ENCODE data around the gene FUT6.
"Not testable (repeated sequence)": the region's sequence is repeated elsewhere in the genome, so short reads cannot be mapped to it uniquely, and the experiment has no call there.

Gene FUT6, protein sequence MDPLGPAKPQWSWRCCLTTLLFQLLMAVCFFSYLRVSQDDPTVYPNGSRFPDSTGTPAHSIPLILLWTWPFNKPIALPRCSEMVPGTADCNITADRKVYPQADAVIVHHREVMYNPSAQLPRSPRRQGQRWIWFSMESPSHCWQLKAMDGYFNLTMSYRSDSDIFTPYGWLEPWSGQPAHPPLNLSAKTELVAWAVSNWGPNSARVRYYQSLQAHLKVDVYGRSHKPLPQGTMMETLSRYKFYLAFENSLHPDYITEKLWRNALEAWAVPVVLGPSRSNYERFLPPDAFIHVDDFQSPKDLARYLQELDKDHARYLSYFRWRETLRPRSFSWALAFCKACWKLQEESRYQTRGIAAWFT

DNA sequence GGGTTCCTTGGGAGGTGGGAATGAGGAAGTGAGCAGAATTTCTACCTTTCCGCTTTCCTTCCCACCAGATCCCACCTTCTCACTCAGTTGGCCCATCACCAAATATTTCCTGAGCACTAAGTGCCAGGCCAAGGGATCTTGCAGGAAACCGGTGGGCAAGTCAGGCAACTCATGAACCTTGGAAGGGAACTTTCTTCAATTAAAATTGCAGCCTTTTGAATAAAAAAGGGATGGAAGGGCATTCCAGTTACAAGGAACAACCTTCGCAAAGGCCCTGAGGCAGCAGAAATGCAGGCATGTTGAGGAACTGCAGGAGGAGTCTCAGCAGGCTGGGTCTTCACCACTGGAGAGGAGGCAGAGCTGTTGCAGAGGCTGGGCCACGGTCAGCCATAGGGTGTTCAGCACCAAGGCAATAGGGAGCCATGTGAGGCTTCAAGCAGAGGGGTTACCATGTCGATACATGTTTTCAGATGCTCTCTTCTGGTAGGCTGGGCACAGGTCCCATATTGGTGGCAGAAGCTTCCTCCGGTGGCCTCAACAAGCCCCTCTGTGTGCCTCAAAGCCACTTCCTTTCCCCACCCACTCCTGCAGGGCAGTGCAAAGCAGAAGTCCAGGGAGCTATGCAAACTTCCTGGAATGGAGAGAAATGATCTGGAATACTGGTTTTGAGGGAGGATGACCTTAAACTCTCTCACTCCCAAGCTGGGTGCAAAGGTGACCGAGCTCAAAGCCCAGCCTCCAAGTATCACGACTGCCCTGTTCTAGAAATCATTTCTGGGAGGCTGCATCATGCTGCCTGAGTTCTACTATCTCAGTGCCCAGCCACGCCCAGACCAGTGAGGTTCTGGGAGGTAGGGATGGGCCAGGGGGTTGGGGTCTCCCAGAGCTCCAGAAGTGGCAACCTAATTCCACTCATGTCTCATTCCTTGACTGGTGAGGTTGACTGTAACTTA, at the start of gene FUT6:
FUT6 (minus strand) TSS at position 638 of the 953 bp plus-strand sequence. CDS start 7,135 bp downstream, outside the sequence.
- no peak for DNase-seq

DNA sequence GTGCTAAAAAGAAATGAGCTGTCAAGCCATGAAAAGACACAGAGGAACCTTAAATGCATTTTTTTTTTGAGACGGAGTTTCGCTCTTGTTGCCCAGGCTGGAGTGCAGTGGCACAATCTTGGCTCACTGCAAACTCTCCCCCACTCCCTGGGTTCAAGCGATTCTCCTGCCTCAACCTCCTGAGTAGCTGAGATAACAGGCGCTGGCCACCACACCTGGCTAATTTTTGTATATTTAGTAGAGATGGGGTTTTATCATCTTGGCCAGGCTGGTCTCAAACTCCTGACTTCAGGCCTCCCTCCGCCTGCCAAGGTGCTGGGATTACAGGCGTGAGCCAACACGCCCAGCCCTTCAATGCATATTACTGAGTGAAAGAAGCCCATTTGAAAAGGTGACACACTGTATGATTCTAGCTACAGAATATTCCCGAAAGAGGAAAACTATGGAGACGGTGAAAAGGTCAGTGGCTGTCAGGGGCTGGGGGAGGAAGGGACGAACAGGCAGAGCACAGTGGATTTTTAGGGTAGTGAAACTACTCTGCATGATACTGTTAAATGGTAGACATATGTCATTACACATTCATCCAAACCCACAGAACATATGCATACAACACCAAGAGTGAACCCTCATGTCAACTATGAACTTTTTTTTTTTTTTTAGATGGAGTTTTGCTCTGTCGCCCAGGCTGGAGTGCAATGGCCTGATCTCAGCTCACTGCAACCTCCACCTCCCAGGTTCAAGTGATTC, 44.7 kb upstream of the FUT6 start:
- DNase-seq: not testable (repeated sequence)

DNA sequence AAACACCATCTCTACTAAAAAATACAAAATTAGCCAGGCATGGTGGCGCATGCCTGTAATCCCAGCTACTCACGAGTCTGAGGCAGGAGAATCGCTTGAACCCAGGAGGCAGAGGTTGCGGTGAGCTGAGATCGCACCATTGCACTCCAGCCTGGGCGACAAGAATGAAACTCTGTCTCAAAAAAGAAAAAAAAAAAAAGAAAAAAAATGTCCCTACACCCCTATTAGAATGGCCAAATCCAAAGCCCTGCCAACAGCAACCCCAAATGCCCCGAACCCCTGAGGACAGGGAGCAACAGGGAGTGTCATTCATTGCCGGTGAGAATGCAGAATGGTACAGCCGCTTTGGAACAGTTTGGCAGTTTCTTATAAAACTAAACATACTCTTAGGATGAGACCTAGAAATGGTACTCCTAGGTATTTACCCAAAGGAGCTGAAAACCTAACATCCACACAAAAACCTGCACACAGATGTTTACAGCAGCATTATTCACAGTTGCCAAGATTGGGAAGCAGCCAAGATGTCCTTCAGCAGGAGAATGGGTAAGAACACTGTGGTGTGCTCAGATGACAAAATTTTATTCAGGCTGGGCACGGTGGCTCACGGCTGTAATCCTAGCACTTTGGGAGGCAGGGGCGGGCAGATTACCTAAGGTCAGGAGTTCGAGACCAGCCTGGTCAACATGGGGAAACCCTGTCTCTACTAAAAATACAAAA, 43.8 kb upstream of the FUT6 start:
- not testable (repeated sequence) for DNase-seq

DNA sequence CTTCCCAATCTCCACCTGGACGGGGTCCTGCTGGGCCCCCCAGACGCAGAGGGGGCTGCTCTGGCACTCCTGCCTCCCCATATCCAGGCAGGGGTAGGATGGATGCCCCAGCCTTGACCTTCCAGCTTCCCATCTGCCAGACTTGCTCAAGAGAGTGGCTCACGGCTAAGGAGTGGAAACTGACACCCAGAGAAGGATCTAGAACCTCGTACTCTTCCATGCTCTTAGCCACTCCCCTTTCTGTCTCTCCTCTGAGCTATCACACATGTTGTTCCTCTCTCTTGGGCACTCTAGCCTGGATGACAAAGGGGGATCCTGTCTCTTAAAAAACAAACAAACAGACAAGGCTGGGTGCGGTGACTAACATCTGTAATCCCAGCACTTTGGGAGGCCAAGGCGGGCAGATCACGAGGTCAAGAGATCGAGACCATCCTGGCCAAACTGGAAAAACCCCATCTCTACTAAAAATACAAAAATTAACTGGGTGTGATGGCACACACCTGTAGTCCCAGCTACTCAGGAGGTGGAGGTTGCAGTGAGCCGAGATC, 43.0 kb upstream of the FUT6 start:
- DNase-seq: no peak

DNA sequence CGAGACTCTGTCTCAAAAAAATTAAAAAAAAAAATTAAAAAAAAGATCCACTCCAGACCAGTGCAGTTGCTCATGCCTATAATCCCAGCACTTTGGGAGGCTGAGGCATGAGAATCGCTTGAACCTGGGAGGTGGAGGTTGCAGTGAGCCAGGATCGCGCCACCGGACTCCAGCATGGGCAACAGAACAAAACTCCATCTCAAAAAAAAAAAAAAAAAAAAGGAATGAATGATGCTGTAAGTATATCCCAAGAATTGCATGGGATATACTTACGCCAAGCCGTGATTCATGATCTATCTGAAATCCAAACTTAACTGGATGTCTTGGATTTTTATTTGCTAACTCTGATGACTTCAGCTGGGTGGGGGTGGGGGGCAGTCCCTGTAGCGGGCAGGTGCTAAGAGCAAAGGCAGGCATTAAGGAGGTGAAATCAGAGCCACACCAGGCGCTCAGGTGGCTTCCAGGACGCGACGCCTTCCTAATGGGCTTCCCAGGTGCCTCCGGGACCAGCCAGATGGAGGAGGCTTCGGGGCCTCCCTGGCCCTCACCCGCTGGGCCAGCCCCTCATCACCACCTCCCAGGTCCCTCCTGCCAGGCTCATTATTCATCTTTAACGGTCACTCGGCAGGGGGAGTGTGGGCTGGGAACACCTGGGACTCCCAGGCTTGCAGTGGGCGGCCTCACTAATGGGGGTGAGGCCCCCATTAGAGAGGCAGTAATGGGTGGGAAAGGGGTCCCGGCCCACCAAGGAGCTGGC, 42.2 kb upstream of the FUT6 start:
- DNase-seq: no peak

DNA sequence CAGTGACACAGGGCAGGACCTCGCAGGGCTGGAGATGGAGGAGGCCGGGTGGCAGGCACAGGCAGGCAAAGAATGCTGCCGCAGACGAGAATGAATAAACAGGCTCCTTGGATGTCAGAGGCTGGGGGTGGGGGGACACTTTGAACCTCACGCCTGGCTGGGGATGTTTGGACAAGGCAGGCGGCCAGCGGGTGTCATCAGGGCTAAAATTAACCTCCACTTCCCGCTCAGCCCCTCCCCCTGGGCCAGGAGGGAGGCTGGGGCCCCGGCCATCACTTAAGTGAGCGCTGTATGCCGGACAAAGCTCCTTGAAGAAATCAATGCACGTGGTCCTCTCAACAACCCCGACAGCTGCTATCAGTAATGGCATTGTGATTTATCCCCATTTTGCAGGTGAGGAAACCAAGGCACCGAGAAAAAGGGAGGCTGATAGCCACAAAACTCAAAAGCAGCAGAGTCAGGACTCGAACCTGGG, 41.1 kb upstream of the FUT6 start:
- no peak for DNase-seq

DNA sequence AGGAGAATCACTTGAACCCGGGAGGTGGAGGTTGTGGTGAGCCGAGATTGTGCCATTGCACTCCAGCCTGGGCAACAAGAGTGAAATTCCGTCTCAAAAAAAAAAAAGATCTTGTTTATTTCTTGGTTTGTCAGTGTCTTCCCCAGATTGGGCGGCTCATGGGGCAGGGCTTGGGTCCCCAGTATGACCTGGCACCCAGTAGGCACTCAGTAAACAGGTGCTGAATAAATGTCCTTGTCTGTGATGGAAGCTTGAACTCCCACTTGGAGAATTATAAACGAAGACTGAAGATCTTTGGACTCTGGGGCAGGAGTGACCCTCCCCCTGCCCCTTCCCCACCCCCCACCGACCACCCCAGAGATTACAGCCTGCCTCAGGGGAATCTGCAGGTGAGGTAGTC, 40.7 kb upstream of the FUT6 start:
- no peak for DNase-seq

DNA sequence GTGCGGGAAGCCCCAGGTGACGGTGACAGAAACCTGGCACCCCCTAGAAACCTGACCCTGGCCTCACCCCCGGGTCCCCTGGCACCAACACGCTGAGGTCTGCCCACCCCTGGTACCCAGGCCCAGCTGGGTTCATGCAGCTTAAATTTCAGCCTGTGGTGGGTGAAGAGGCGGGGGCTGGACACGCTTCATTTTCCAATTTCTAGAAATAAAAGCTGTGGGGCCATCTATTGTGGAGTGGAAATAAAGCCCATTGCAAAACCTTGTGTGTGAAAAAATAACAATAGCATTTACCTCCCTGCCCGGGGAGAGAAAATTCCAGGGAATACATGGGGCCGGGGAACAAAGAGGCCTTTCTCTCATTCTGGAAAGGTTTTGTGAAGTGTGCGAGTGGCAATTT, 38.4 kb upstream of the FUT6 start:
- no peak for DNase-seq

- no peak for DNase-seq
Observed at GRCh38 chr19:5877427-5877826, 37.9 kb upstream of the FUT6 start.

DNA sequence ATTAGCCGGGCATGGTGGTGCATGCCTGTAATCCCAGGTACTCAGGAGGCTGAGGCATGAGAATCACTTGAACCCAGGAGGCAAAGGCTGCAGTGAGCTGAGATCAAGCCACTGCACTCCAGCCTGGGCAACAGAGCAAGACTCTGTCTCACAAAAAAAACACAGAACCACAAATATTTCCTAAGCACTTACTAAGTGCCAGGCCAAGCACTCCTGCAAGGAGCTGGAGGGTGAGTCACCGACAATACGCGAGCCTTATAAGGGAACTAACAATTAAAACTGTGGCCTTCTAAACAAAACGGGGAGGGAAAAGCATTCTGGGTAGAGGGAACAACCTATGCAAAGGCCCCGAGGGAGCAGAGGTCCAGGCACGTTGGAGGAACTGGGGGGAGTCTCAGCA, 35.0 kb upstream of the FUT6 start:
- not testable (repeated sequence) for DNase-seq

DNA sequence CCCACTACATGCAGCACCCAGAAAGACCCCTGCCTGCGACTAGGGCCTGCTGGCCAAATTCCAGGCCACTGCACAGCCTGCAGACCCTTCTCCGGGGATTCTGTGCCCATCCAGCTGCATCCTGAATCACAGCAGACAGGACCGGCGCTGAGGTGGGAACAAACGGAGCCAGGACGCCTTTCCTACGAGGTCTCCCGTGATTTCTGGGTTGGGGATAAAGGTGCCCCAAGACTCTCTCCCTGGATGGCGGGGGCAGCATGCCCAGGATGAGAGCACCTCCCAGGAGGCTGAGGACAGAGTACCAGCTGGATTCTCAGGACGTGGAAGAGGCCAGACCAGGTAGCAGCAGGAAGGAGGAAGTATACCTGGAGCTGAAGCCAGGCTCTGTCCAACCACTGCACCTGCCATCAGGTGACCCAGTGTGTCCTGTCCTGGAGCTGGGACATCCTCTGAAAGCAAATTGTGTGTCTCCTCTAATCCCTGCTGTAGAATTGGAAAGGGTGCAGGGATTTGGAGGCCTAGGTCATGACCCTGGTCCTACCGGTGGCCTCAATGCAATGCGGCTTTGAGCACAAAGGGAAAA, 34.2 kb upstream of the FUT6 start:
- DNase-seq: no peak

- no peak for DNase-seq
Observed at GRCh38 chr19:5870986-5871394, 31.5 kb upstream of the FUT6 start.

GRCh38 chr19:5867201-5868136, 28.0 kb upstream of the FUT6 start:
- DNase-seq: no peak

DNA sequence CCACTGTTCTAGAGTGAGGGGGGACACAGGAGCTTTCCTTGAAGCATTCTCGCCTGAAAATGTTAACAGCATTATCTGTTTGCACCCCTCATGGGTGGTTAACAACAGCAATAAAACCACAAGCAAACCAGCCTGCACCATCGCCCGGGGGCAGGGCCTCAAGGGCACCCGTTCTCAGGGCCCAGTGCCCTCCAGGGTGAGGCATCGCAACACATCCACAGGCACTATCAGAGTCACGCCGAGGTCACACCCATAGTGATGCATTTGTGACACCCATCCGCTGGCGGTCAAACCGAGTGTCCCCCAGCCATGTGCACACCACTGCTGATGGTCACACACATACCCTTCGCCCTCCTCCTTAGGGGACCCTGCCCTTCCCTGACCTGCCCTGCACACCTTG, 26.3 kb upstream of the FUT6 start:
- peak; percentile 14 for DNase-seq

DNA sequence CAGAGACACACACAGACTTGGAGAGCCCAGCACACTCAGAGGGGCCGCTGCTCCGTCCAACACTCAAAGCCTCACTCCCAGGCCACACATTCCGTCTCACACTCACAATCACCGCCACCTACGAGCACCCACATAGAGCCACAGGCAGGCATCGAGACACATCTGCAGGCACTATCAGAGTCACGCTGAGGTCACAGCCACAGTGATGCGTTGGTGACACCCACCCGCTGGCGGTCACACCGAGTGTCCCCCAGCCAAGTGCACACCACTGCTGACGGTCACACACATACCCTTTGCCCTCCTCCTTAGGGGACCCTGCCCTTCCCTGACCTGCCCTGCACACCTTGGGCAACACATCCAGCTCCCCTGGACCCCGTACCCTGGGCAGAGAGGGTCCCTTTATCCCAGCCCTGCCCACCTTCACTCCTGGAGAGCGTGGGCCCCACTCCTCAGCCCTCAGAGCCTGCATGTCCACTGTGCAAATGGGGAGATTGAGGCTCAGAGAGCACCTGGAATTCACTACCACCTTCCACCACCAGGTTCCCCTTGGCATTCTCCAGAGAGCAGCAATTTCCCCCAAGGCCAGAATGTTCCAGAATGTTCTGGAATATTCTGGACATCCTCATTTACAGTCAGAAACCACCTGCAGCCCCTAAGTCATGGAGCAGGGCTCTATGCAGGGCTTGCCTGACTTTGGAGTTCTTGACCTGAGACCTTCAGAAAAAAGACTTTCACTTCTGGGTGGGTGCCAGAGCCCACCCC, 25.4 kb upstream of the FUT6 start:
- DNase-seq: no peak

- DNase-seq: no peak
Observed at GRCh38 chr19:5864013-5864720, 24.7 kb upstream of the FUT6 start.

DNA sequence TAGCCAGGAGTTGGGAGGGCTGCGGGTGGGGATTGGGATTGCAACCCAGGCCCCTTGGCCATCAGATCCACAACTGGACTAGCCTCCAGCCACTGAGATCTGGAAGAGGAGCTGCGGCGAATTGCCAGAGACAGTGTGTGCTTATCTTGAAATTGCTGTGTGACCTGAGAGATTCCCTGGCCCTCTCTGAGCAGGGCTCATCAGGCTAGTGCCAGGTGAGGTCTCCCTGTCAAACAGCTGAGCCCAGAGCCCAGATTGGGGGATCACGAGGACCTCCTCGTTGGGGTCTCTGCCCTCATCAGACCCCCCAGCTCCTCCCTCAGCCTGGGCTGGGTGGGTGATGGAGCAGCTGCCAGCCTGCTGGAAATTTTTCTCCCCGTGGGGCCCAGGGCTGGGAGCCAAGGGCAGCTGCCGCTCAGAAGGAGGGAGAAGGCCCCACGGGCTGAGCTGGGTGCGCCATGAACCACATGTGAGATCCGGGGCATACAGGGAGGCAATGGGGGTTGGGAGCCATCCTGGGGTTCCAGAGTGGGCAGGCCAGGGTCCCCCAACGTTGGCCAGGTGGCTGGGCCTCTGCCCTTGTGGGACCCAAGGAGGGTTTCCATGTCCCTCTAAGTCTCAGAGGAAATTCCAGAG, 23.6 kb upstream of the FUT6 start:
- DNase-seq: no peak
